PC-3 (cell line): ENCODE results near the gene PYGO1. TPM values are rescaled to one million over a fixed set of nuclear protein-coding genes. Genes with fewer than 3 reads are reported as not detected.

ENCODE experiments used
- ATAC-seq: fragments of 200-7000 bp; cut with Tn5 transposase; 2 replicates; pipeline ENCODE4 v1.9.1; 2020; ENCODE audit warnings: mild to moderate bottlenecking, moderate library complexity
- BruUV-seq: library from RNA; stranded (reverse); fragments of 400-500 nt; replicated peaks from 2 replicates; lab custom pipeline; 2021; lab: Mats Ljungman, UMichigan
- CTCF ChIA-PET: fragments of 300-600 bp; sonication (Branson Sonifier 250); formaldehyde crosslinking; loops from one replicate; lab custom pipeline; 2022; ENCODE audit warnings: antibody characterized with exemption; lab: Charles Lee
- POLR2A ChIA-PET: fragments of 300-600 bp; sonication (Branson Sonifier 250); formaldehyde crosslinking; loops from one replicate; lab custom pipeline; 2022; ENCODE audit warnings: antibody characterized with exemption; ENCODE audit not compliant: unreplicated experiment; lab: Charles Lee
- DNase-seq: peaks from one replicate; pipeline ENCODE4 v3.0.0-alpha.2; 2015
- H2AFZ ChIP-seq: fragments of 300-600 bp; sonication (generic); 2 replicates; pipeline ENCODE4 v1.6.0; 2016; ENCODE audit warnings: antibody characterized with exemption, low read length
- H3F3A ChIP-seq: fragments of 300-600 bp; sonication (generic); one replicate; pipeline ENCODE4 v1.6.0; 2017; ENCODE audit warnings: antibody characterized with exemption, low read length, control low read depth, mild to moderate bottlenecking; ENCODE audit not compliant: unreplicated experiment
- H3K27ac ChIP-seq: fragments of 300-600 bp; sonication (generic); 2 replicates; pipeline ENCODE4 v1.5.1; 2016; ENCODE audit warnings: mild to moderate bottlenecking, low read length
- H3K27me3 ChIP-seq: fragments of 300-600 bp; sonication (generic); 2 replicates; pipeline ENCODE4 v1.6.1; 2016; ENCODE audit warnings: low read length, mixed read lengths
- H3K36me3 ChIP-seq: fragments of 300-600 bp; sonication (generic); 2 replicates; pipeline ENCODE4 v1.6.1; 2016; ENCODE audit warnings: low read depth, mixed run types, low read length, mixed read lengths
- H3K4me1 ChIP-seq: fragments of 300-600 bp; sonication (generic); 2 replicates; pipeline ENCODE4 v1.5.1; 2016; ENCODE audit warnings: low read length; ENCODE audit not compliant: insufficient read depth
- H3K4me2 ChIP-seq: fragments of 300-600 bp; sonication (generic); 2 replicates; pipeline ENCODE4 v1.6.0; 2016; ENCODE audit warnings: low read length
- H3K4me3 ChIP-seq: fragments of 300-600 bp; sonication (generic); 2 replicates; pipeline ENCODE4 v1.5.1; 2016; ENCODE audit warnings: mild to moderate bottlenecking, low read length, mixed read lengths
- H3K79me2 ChIP-seq: fragments of 300-600 bp; sonication (generic); 2 replicates; pipeline ENCODE4 v1.6.1; 2017; ENCODE audit warnings: low read length, mixed read lengths
- H3K9ac ChIP-seq: fragments of 300-600 bp; sonication (generic); 2 replicates; pipeline ENCODE4 v1.6.0; 2016; ENCODE audit warnings: mild to moderate bottlenecking, low read length
- H3K9me2 ChIP-seq: fragments of 300-600 bp; sonication (generic); replicated peaks from 2 replicates; pipeline ENCODE4 v1.6.1; 2016; ENCODE audit warnings: mixed run types, low read length, mixed read lengths
- H3K9me3 ChIP-seq: fragments of 300-600 bp; sonication (generic); 2 replicates; pipeline ENCODE4 v1.6.1; 2016; ENCODE audit warnings: low read length, mixed read lengths
- H4K20me1 ChIP-seq: fragments of 300-600 bp; sonication (generic); 2 replicates; pipeline ENCODE4 v1.6.1; 2016; ENCODE audit warnings: low read length, mixed read lengths
- EZH2 ChIP-seq: fragments of 300-600 bp; sonication (generic); IDR thresholded peaks from one replicate; pipeline ENCODE4 v1.6.1; 2017; ENCODE audit warnings: antibody characterized with exemption, mild to moderate bottlenecking, low read length; ENCODE audit not compliant: unreplicated experiment
- EZH2phosphoT487 ChIP-seq: fragments of 300-600 bp; sonication (generic); IDR thresholded peaks from 2 replicates; pipeline ENCODE4 v1.6.1; 2018; ENCODE audit warnings: mild to moderate bottlenecking, antibody characterized with exemption, low read length, borderline replicate concordance
- intact Hi-C: fragments of 100-400 bp; cut with micrococcal nuclease; formaldehyde crosslinking; loops from 2 replicates; pipeline ENCODE4 v1.9.0; 2023
- total RNA-seq: library from RNA; depleted of rRNA; stranded (reverse); fragments of >200 nt; gene quantifications from 2 replicates; pipeline ENCODE4 v1.2.3, GENCODE V29; 2014
- TF ChIP-seq, protein P1 (sequence below): fragments of 300-600 bp; sonication (generic); conservative IDR thresholded peaks from 2 replicates; pipeline ENCODE4 v1.5.1; 2017; ENCODE audit warnings: antibody characterized with exemption, low read depth, mild to moderate bottlenecking, low read length

PYGO1 gene
- total RNA-seq, 1 experiment from 2014 or later, result 2.0 TPM

- no peaks in the 10 kb centered on the region for H3K79me2 ChIP-seq
- intact Hi-C loops, result no loop called here
- POLR2A ChIA-PET, result no interaction called here
- H3F3A ChIP-seq, result no peaks in the 10 kb centered on the region
- no peaks in the 10 kb centered on the region for H3K27me3 ChIP-seq
- peak; percentile 45 for DNase-seq
- no peaks in the 10 kb centered on the region for H4K20me1 ChIP-seq
- no peaks in the 10 kb centered on the region for H3K9me2 ChIP-seq
- BruUV-seq, result no TSS peak
- peak overlapping the region; percentile 70 for H3K27ac ChIP-seq
- no peak overlapping the region for H3K9ac ChIP-seq
- H3K36me3 ChIP-seq, result no peaks in the 10 kb centered on the region
- ATAC-seq, result peak; percentile 95
- peaks cover 13% of the 10 kb centered on the region for H3K4me1 ChIP-seq
- TF ChIP-seq, protein P1, sequence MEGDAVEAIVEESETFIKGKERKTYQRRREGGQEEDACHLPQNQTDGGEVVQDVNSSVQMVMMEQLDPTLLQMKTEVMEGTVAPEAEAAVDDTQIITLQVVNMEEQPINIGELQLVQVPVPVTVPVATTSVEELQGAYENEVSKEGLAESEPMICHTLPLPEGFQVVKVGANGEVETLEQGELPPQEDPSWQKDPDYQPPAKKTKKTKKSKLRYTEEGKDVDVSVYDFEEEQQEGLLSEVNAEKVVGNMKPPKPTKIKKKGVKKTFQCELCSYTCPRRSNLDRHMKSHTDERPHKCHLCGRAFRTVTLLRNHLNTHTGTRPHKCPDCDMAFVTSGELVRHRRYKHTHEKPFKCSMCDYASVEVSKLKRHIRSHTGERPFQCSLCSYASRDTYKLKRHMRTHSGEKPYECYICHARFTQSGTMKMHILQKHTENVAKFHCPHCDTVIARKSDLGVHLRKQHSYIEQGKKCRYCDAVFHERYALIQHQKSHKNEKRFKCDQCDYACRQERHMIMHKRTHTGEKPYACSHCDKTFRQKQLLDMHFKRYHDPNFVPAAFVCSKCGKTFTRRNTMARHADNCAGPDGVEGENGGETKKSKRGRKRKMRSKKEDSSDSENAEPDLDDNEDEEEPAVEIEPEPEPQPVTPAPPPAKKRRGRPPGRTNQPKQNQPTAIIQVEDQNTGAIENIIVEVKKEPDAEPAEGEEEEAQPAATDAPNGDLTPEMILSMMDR, result no peak
- TF ChIP-seq EZH2phosphoT487, result no peak
- TF ChIP-seq EZH2, result no peak
- no peak overlapping the region for H3K4me3 ChIP-seq
- H2AFZ ChIP-seq, result no peak overlapping the region
- H3K4me2 ChIP-seq, result peak overlapping the region; percentile 47; the same call in 1 of the 2 replicates
- H3K9me3 ChIP-seq, result no peaks in the 10 kb centered on the region
- CTCF ChIA-PET, result interaction anchor here (0.6 kb wide), 1 partner anchor 65 kb away, joined by 3 read pairs; no protein-coding TSS in a partner anchor
These were observed 14.0 kb downstream of the PYGO1 start for GRCh38 chr15:55574096-55574495.

DNA sequence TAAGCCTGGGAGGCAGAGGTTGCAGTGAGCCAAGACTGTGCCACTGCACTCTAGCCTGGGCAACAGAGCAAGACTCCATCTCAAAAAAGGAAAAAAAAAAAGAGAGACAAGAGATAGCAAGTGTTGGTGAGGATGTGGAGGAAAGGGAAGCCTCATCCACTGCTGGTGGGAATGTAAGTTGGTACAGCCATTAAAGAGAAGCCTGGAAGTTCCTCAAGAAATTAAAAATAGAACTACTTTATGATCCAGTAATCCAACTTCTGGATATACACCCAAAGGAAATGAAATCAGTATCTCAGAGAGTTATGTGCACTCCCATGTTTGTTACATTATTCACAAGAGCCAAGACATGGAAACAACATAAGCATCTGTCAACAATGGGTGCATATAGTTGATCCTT, 14.9 kb downstream of the PYGO1 start:
- H3K79me2 ChIP-seq, result no peaks in the 10 kb centered on the region
- H3K4me3 ChIP-seq, result no peak overlapping the region
- peaks cover 13% of the 10 kb centered on the region for H3K4me1 ChIP-seq
- no peak overlapping the region for H3K9ac ChIP-seq
- H3K9me3 ChIP-seq, result no peaks in the 10 kb centered on the region
- no peaks in the 10 kb centered on the region for H3K36me3 ChIP-seq
- H3F3A ChIP-seq, result no peaks in the 10 kb centered on the region
- ChIA-PET CTCF (interaction anchor here (0.6 kb wide), 1 partner anchor 66 kb away, joined by 3 read pairs; no protein-coding TSS in a partner anchor), POLR2A (interaction anchor here (0.6 kb wide), 1 partner anchor 345 kb away, joined by 4 read pairs; no protein-coding TSS in a partner anchor)
- no TSS peak for BruUV-seq
- no peaks in the 10 kb centered on the region for H3K9me2 ChIP-seq
- 0 out of 2 replicates have a peak overlapping the region, but pooled peaks have one; percentile 14 for H3K27ac ChIP-seq
- no peak for TF ChIP-seq EZH2
- TF ChIP-seq, protein P1, result no peak
- DNase-seq, result no peak
- H4K20me1 ChIP-seq, result no peaks in the 10 kb centered on the region
- H3K27me3 ChIP-seq, result no peaks in the 10 kb centered on the region
- H2AFZ ChIP-seq, result no peak overlapping the region
- intact Hi-C loops, result no loop called here
- ATAC-seq, result no peak
- no peak overlapping the region for H3K4me2 ChIP-seq

DNA sequence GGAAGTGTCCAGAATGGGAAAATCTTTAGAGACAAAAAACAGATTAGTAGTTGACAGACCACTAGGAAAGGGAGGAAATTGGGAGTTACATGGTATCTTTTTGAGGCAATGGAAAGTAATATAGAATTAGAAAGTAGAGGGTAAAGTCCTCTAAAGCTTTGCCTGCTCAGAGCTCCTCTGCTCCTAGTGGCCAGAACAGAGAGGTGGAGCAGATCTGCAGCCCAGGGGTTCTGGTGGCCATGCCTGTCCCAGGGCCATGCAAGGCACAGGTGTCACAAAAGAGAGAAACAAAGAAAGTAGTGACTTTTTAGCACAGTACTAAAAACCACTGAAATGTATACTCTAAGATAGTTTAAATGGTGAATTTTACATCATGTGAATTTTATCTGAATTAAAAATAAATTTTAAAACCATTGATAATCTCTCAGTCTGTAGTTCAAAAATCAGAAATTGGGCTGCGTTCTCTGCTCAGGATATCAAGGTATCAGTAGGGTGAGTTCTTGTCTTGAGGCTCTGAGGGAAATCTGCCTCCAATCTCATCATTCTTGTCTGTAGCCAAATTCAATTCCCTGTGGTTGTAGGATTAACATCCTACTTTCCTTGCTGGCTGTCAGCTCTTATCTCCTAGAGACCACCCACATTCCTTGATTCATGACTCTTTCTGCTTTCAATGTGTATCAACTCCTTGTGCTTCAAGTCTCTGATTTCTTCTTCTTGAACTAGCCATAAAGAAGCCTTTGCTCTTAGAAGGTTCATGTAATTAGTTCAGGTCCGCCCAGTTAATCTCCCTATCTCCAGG, 23.6 kb downstream of the PYGO1 start:
- no peak overlapping the region for H3K4me3 ChIP-seq
- H3K4me2 ChIP-seq, result no peak overlapping the region
- H3F3A ChIP-seq, result no peaks in the 10 kb centered on the region
- no peak overlapping the region for H3K27ac ChIP-seq
- H3K36me3 ChIP-seq, result no peaks in the 10 kb centered on the region
- H4K20me1 ChIP-seq, result no peaks in the 10 kb centered on the region
- ATAC-seq (peak; percentile 38; the same call in 1 of the 2 replicates), DNase-seq (no peak)
- no peaks in the 10 kb centered on the region for H3K79me2 ChIP-seq
- H3K4me1 ChIP-seq, result no peaks in the 10 kb centered on the region
- H3K9ac ChIP-seq, result no peak overlapping the region
- CTCF ChIA-PET, result interaction anchor here (0.7 kb wide), 1 partner anchor 680 kb away, joined by 3 read pairs; no protein-coding TSS in a partner anchor
- no peaks in the 10 kb centered on the region for H3K9me3 ChIP-seq
- POLR2A ChIA-PET, result no interaction called here
- no peak overlapping the region for H2AFZ ChIP-seq
- TF ChIP-seq EZH2phosphoT487 (no peak), EZH2 (no peak)
- TF ChIP-seq, protein P1, result no peak; the same call in 1 of the 2 replicates
- BruUV-seq, result no TSS peak
- intact Hi-C loops, result no loop called here
- H3K27me3 ChIP-seq, result no peaks in the 10 kb centered on the region
- H3K9me2 ChIP-seq, result no peaks in the 10 kb centered on the region
